ENCODE data around the gene PRTN3. TPM values are rescaled to one million over a fixed set of nuclear protein-coding genes. Genes with fewer than 3 reads are reported as not detected.
A peak's percentile ranks its signal among the peaks of the same experiment; 100 is the strongest.
"Not testable (repeated sequence)": the region's sequence is repeated elsewhere in the genome, so short reads cannot be mapped to it uniquely, and the experiment has no call there.

Gene PRTN3
- total RNA-seq, 2 experiments from 2014 or later: not detected

- ATAC-seq (peak; percentile 3), DNase-seq (no peak)
- Mint-ChIP-seq H3K27ac (no peak overlapping the region), H3K4me3 (no peak overlapping the region), H3K4me1 (no peaks in the 10 kb centered on the region), H3K36me3 (peaks cover 30% of the 10 kb centered on the region), H3K9me3 (ENCODE audit: low read depth) (no peaks in the 10 kb centered on the region), H3K27me3 (peaks cover 2% of the 10 kb centered on the region)
- CTCF ChIA-PET: no interaction called here
These were observed 24.9 kb upstream of the PRTN3 start for GRCh38 chr19:815775-816499.

- Mint-ChIP-seq H3K4me1 (no peaks in the 10 kb centered on the region), H3K27ac (no peak overlapping the region), H3K4me3 (no peak overlapping the region), H3K36me3 (peaks cover 26% of the 10 kb centered on the region), H3K9me3 (ENCODE audit: low read depth) (no peaks in the 10 kb centered on the region), H3K27me3 (peaks cover 2% of the 10 kb centered on the region)
- ATAC-seq: no peak
- no peak for DNase-seq
- CTCF ChIA-PET: no interaction called here
These were observed 24.3 kb upstream of the PRTN3 start for GRCh38 chr19:816500-816857.

DNA sequence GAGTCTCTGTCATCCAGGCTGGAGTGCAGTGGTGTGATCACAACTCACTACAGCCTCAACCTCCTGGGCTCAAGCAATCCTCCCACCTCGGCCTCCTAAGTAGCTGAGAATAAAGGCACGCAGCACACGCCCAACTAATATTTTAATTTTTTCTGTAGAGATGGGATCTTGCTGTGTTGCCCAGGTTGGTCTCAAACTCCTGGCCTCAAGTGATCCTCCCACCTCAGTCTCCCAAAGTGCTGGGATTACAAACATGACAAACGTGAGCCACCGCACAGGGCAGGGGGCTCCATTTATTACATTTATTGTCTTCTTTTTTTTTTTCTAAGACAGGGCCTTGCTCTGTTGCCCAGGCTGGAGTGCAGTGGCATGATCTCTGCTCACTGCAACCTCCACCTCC, 20.6 kb upstream of the PRTN3 start:
- ATAC-seq; DNase-seq; H3K27ac Mint-ChIP-seq; H3K4me3 Mint-ChIP-seq; H3K4me1 Mint-ChIP-seq; H3K9me3 Mint-ChIP-seq (ENCODE audit: low read depth): not testable (repeated sequence)
- CTCF ChIA-PET: interaction anchor here (0.6 kb wide), 1 partner anchor 127 kb away, joined by 3 read pairs; no protein-coding TSS in a partner anchor
- Mint-ChIP-seq H3K36me3 (peaks cover 11% of the 10 kb centered on the region), H3K27me3 (peaks cover 17% of the 10 kb centered on the region)

GRCh38 chr19:821231-821824, 19.5 kb upstream of the PRTN3 start:
- H3K27ac Mint-ChIP-seq: no peak overlapping the region
- ATAC-seq (no peak), DNase-seq (no peak)
- H3K4me1 Mint-ChIP-seq: no peaks in the 10 kb centered on the region
- H3K4me3 Mint-ChIP-seq: no peak overlapping the region
- peaks cover 4% of the 10 kb centered on the region for H3K36me3 Mint-ChIP-seq
- H3K27me3 Mint-ChIP-seq: peaks cover 17% of the 10 kb centered on the region
- no peaks in the 10 kb centered on the region for H3K9me3 Mint-ChIP-seq (ENCODE audit: low read depth)
- CTCF ChIA-PET: no interaction called here

DNA sequence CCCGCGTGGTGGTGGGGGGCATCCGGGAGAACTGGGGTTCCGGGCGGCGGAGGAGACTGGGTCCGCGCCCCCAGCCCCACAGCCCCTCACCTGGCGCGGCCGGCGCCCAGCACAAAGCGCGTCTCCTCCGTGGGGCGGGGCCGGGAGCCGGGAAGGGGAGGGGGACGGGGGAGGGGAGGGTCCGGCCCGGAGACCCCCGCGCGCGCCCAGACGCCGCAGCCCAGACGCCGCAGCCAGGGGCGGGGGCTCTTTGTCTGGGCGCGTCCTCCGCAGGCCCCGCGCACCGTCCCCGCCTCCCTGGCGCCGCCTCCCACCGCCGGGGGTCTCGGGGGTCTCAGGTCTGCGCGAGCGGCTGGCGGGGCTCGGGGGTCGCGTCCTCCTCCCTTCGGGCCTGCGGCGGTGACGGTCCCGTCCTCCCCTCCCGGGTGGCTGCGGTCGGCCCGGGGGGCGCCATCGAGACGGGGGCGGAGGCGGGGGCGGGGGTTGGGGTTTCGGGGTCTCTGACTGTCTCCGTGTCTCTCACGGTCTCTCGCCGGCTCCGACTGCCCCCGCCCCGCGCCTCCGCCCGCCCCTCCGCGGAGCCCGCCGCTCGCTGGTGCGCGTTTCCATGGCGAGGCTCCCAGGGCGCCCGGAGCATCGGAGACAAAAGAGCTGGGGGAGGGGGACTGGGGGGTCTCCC, 18.8 kb upstream of the PRTN3 start, which contains the start of gene PLPPR3:
Gene PLPPR3, minus strand, starts transcription at position 131 of the 679 bp plus-strand sequence. CDS start 396 bp downstream, outside the sequence.
- no peaks in the 10 kb centered on the region for H3K36me3 Mint-ChIP-seq
- H3K27ac Mint-ChIP-seq: no peak within 1 kb of the TSS
- H3K4me3 Mint-ChIP-seq: no peak within 1 kb of the TSS
- H3K9me3 Mint-ChIP-seq (ENCODE audit: low read depth): no peaks in the 10 kb centered on the region
- DNase-seq (no peak), ATAC-seq (no peak)
- no peaks in the 10 kb centered on the region for H3K4me1 Mint-ChIP-seq
- CTCF ChIA-PET: no interaction called here
- peaks cover 17% of the 10 kb centered on the region for H3K27me3 Mint-ChIP-seq

DNA sequence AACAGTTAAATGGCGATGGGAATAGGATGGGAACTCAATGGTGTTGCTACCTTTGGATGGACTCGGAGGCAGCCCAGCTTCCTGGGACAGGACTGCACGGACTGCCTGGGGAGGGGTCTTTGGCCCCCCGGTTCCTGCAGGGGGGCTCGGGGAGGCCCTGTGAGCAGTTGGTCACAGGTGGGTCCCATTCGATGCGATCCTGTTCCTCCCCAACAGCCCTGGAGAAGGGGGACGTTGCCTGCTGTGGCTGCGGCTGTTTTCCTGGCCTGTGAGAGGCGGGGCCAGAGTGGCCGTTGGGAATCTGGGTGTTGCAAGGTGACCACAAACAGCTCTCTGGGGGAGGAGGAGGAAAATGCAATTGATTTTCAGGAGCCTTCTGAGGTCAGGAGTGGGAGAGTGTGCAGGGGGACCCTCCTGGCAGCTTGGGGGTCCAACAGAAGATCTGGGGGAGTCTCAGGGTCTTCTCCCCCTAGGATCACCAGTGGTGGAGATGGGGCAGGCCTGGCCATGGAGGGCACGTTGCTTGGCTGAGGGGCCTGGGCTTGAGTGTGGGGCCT, 17.2 kb upstream of the PRTN3 start:
- no peaks in the 10 kb centered on the region for H3K9me3 Mint-ChIP-seq (ENCODE audit: low read depth)
- H3K27ac Mint-ChIP-seq: no peak overlapping the region
- H3K4me3 Mint-ChIP-seq: no peak overlapping the region
- CTCF ChIA-PET: interaction anchor here (0.7 kb wide), 1 partner anchor 149 kb away, joined by 3 read pairs; no protein-coding TSS in a partner anchor
- no peaks in the 10 kb centered on the region for H3K36me3 Mint-ChIP-seq
- H3K27me3 Mint-ChIP-seq: peaks cover 17% of the 10 kb centered on the region
- H3K4me1 Mint-ChIP-seq: no peaks in the 10 kb centered on the region
- no peak for ATAC-seq
- DNase-seq: no peak

DNA sequence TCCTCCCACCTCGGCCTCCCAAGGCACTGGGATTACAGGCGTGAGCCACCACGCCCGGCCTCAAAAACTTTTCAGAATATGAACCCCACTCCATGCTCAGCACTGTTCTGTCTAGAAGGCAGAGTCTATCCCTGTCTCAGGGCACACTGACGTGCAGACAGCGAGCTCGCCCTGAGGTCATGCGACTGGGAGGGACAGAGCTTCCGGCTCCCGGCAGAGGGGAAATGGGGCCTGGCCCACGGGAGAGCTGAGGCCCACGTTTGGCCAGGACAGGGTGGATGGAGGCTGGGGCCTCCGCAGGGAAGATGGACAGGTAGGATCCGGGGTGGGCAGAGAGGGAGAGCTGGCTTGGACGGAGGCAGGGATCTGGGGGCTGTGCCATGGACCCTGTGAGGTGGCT, 15.9 kb upstream of the PRTN3 start:
- Mint-ChIP-seq H3K4me1 (no peaks in the 10 kb centered on the region), H3K27ac (no peak overlapping the region), H3K4me3 (no peak overlapping the region), H3K27me3 (peaks cover 17% of the 10 kb centered on the region), H3K9me3 (ENCODE audit: low read depth) (no peaks in the 10 kb centered on the region), H3K36me3 (no peaks in the 10 kb centered on the region)
- ATAC-seq (no peak), DNase-seq (no peak)
- CTCF ChIA-PET: interaction anchor here (0.6 kb wide), 1 partner anchor 699 kb away, joined by 3 read pairs; no protein-coding TSS in a partner anchor

DNA sequence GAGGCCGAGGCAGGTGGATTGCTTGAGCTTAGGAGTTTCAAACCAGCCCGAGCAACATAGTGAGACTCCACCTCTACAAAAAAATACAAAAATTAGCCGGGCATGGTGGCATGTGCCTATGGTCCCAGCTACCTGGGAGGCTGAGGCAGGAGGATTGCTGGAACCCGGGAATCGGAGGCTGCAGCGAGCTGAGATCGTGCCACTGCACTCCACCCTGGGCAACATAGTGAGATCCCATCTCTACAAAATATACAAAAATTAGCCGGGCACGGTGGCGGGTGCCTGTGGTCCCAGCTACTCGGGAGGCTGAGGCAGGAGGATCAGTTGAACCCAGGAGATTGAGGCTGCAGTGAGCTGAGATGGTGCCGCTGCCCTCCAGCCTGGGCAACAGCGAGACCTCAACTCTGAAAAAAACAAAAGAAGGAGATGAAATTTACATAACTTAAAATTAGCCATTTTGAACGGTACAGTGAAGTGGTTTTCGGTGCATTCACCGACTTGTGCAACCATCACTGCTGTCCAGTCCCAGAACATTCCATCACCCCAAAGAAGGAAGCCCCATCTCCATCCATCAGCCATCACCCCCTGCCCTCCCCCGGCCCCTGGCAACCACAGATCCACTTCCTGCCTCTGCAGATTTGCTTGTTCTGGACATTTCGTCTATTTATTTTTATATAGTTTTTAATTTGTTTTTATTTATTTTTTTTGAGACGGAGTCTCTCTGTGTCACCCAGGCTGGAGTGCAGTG, 14.7 kb upstream of the PRTN3 start:
- Mint-ChIP-seq H3K36me3 (no peaks in the 10 kb centered on the region), H3K9me3 (ENCODE audit: low read depth) (no peaks in the 10 kb centered on the region)

GRCh38 chr19:827314-827709, 13.5 kb upstream of the PRTN3 start:
- no peak overlapping the region for H3K27ac Mint-ChIP-seq
- DNase-seq (no peak), ATAC-seq (no peak)
- H3K9me3 Mint-ChIP-seq (ENCODE audit: low read depth): no peaks in the 10 kb centered on the region
- no peaks in the 10 kb centered on the region for H3K4me1 Mint-ChIP-seq
- CTCF ChIA-PET: no interaction called here
- no peaks in the 10 kb centered on the region for H3K36me3 Mint-ChIP-seq
- H3K27me3 Mint-ChIP-seq: peaks cover 15% of the 10 kb centered on the region
- H3K4me3 Mint-ChIP-seq: no peak overlapping the region

More for the DNA sequence above, 14.7 kb upstream of the PRTN3 start:
- Mint-ChIP-seq H3K27ac (no peak overlapping the region), H3K27me3 (peaks cover 15% of the 10 kb centered on the region), H3K4me1 (no peaks in the 10 kb centered on the region), H3K4me3 (no peak overlapping the region)
- DNase-seq: no peak
- ATAC-seq: no peak
- CTCF ChIA-PET: no interaction called here

- DNase-seq (no peak), ATAC-seq (no peak)
- Mint-ChIP-seq H3K36me3 (no peaks in the 10 kb centered on the region), H3K9me3 (ENCODE audit: low read depth) (no peaks in the 10 kb centered on the region), H3K4me1 (no peaks in the 10 kb centered on the region), H3K27me3 (peaks cover 12% of the 10 kb centered on the region), H3K4me3 (no peak within 1 kb of the TSS), H3K27ac (no peak within 1 kb of the TSS)
- CTCF ChIA-PET: no interaction called here
These were observed 13.0 kb upstream of the PRTN3 start, which contains the start of gene AZU1 for GRCh38 chr19:827710-828321. Gene AZU1 (plus strand): TSS chr19:827837. CDS start chr19:827847, 10 bp downstream.

- no peak for ATAC-seq
- Mint-ChIP-seq H3K27ac (no peak overlapping the region), H3K9me3 (ENCODE audit: low read depth) (no peaks in the 10 kb centered on the region), H3K36me3 (no peaks in the 10 kb centered on the region), H3K4me3 (no peak overlapping the region), H3K4me1 (no peaks in the 10 kb centered on the region), H3K27me3 (no peaks in the 10 kb centered on the region)
- DNase-seq: no peak
- CTCF ChIA-PET: no interaction called here
These were observed 11.6 kb upstream of the PRTN3 start for GRCh38 chr19:829129-829758.
